NCI-H69 (cell line): ENCODE results near the gene DGKD.

Source experiments
- DNase-seq: peaks from one replicate; lab custom pipeline; 2025; lab: John Stamatoyannopoulos, UW

The DGKD gene

GRCh38 chr2:233498126-233498525 is 143.8 kb downstream of the DGKD start:
- DNase-seq = no peak

GRCh38 chr2:233499928-233500327 is 145.6 kb downstream of the DGKD start:
- DNase-seq = no peak

- no peak for DNase-seq
These were observed 147.1 kb downstream of the DGKD start for GRCh38 chr2:233501198-233502076.

DNA sequence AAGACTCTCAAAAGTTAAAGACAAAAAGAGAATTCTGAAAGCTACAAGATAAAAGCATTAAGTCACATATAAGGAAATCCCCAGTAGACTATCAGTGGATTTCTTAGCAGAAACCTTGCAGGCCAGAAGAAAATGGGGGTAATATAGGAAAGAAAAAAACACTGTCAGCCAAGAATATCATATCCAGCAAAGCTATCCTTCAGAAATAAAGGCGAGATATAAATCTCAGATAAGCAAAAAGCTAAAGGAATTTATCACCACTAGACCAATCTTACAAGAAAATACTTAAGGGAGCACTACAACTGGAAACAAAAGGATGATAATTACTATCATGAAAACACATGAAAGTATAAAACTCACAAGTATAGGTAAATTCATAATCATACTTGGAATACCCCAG is 149.2 kb downstream of the DGKD start:
- DNase-seq = no peak

GRCh38 chr2:233503947-233504637 is 149.8 kb downstream of the DGKD start:
- DNase-seq = no peak

DNA sequence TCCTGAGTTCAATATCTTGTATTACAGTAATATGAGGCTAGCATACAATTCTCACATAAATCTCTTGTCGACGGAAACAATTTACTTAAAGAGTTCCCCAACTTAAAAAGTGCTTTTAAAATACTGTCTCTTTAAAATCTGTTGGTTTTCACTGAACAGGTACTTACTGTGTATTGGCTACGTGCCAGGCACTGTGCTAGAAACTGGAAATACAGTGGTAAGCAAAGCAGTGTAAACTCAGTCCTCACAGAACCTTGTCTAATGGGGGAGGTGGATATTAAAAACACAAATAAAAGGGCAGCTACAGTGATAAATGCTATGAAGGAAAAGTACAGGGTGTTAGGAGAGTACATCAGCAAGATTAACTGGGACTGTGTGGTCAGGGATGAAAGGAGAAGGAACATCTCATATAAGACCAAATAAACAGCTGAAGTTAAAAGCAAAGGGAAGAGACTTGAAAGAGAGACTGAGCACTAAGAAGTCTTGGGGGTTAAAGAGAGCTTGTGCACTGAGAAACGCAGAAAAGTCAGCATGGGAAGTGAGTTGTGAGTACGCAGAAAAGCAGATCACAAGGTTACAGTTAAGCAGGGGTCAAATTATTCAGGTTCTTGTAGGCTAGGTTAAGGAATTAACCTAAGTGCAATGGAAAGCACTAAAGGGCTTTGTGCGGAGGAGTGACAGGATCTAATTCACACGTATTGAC is 159.8 kb downstream of the DGKD start:
- DNase-seq = peak; percentile 18

DNA sequence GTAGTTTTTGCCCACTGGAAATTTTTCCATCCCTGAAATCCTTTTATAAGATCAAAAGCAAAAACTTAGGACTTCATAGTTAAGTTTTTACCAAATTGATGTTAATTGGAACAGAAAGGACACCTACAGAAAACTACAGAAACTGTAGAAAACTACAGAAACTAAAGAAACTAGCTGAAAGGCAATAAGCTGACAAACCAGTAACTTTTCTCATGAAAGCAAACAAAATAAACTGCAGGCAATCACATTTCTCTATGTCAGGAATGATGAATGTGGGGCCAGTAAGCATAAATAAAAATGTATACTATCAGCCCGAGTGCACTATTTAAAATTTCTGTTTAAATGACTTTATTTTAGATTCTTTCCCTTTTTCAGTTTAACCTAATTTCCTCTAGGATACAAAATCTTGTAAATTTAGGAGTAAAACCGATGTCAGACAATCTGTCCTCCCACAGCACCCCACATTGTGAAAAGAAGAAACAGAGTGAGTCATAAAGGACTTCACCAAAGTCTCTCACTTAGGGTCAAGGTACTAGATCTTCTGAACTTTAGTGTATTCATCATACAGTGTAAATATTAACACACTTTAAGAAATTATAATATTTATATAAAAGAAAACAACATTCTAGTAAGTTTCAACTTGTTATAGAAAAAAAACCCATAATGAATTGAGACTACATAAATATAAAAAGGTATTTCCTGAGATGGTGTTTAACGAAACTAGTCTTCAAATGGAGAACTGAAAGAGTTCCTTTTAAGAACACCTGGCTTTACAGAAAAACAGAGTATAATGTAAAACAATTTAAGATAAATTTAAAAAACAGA is 165.7 kb downstream of the DGKD start:
- DNase-seq = no peak
